HCT116 (cell line): ENCODE measurements around the gene PTPMT1. TPM values are rescaled to one million over a fixed set of nuclear protein-coding genes. Genes with fewer than 3 reads are reported as not detected.

Source experiments
- ATAC-seq: fragments of 200-7000 bp; cut with Tn5 transposase; 2 replicates; pipeline ENCODE4 v1.9.1; 2020; ENCODE audit warnings: mild to moderate bottlenecking, moderate library complexity
- BruUV-seq: library from RNA; stranded (reverse); fragments of 400-500 nt; replicated peaks from 2 replicates; lab custom pipeline; 2021; lab: Mats Ljungman, UMichigan
- CTCF ChIA-PET: fragments of 300-600 bp; sonication (Branson Sonifier 250); formaldehyde crosslinking; loops from one replicate; lab custom pipeline; 2021; ENCODE audit warnings: antibody characterized with exemption; lab: Charles Lee
- POLR2A ChIA-PET: fragments of 300-600, 350-600 bp; sonication (Branson Sonifier 250); formaldehyde crosslinking; loops from one replicate; lab custom pipeline; 2021; ENCODE audit warnings: antibody characterized with exemption; lab: Charles Lee
- RAD21 ChIA-PET, 2 experiments: fragments of 300-600 bp; sonication (Branson Sonifier 250); formaldehyde crosslinking; loops; one replicate each; lab custom pipeline; 2023; ENCODE audit warnings: low total read pairs in 2 of 2; ENCODE audit not compliant: uncharacterized antibody in 2 of 2, unreplicated experiment in 2 of 2, low non-redundant PET in 1 of 2; lab: Charles Lee
- DNase-seq: peaks from one replicate; pipeline ENCODE4 v3.0.0-alpha.2; 2010; ENCODE audit warnings: low read depth, low spot score
- H2AFZ ChIP-seq: fragments of 200-600 bp; shearing (Covaris generic), sonication (generic); 2 replicates; pipeline ENCODE4 v1.6.1; 2017; ENCODE audit warnings: low read depth, mixed run types, mixed read lengths, antibody characterized with exemption, low read length; ENCODE audit not compliant: poor library complexity, severe bottlenecking
- H3K27ac ChIP-seq: 2 replicates; pipeline ENCODE4 v1.5.1; 2012; ENCODE audit warnings: low read depth, low read length
- H3K27me3 ChIP-seq: fragments of 200-600 bp; sonication (generic); 2 replicates; pipeline ENCODE4 v1.6.1; 2016; ENCODE audit warnings: mixed run types, low read length, mixed read lengths; ENCODE audit not compliant: insufficient read depth
- H3K36me3 ChIP-seq, 2 experiments: fragments of 200-500 bp in 1 of 2; fragments of 200-600 bp in 1 of 2; sonication (Bioruptor generic) in 1 of 2; sonication (generic) in 1 of 2; 2 replicates each; pipeline versions ENCODE4 v1.5.1 to v1.6.1; 2014 to 2016; ENCODE audit warnings: low read length in 2 of 2, inconsistent platforms in 1 of 2, mixed read lengths in 1 of 2, mixed run types in 1 of 2; ENCODE audit not compliant: insufficient read depth in 2 of 2, control insufficient read depth in 1 of 2
- H3K4me1 ChIP-seq, 2 experiments: fragments of 200-600 bp in 1 of 2; sonication (generic) in 1 of 2; 2 replicates each; pipeline versions ENCODE4 v1.5.1 to v1.6.1; 2012 to 2017; ENCODE audit warnings: low read length in 2 of 2, inconsistent platforms in 1 of 2, mild to moderate bottlenecking in 1 of 2, mixed read lengths in 1 of 2, mixed run types in 1 of 2, moderate library complexity in 1 of 2; ENCODE audit not compliant: insufficient read depth in 2 of 2, control insufficient read depth in 1 of 2
- H3K4me2 ChIP-seq: fragments of 200-600 bp; sonication (generic); 2 replicates; pipeline ENCODE4 v1.6.1; 2017; ENCODE audit warnings: mixed run types, low read length, mixed read lengths
- H3K4me3 ChIP-seq, 2 experiments: fragments of 200-600 bp in 1 of 2; sonication (generic) in 1 of 2; replicated peaks in 1 of 2; 2 replicates each; pipeline ENCODE4 v1.5.1; 2011 to 2016; ENCODE audit warnings: low read length in 2 of 2, control low read depth in 1 of 2, low read depth in 1 of 2, mild to moderate bottlenecking in 1 of 2, mixed read lengths in 1 of 2, mixed run types in 1 of 2
- H3K79me2 ChIP-seq: fragments of 200-600 bp; sonication (generic); 2 replicates; pipeline ENCODE4 v1.6.1; 2017; ENCODE audit warnings: mild to moderate bottlenecking, mixed run types, low read length, moderate library complexity, mixed read lengths; ENCODE audit not compliant: insufficient read depth
- H3K9ac ChIP-seq: fragments of 200-600 bp; sonication (generic); 2 replicates; pipeline ENCODE4 v1.6.1; 2016; ENCODE audit warnings: low read length, mixed read lengths
- H3K9me2 ChIP-seq: fragments of 200-600 bp; sonication (generic), shearing (Covaris generic); 2 replicates; pipeline ENCODE4 v1.6.1; 2017; ENCODE audit warnings: mixed run types, mild to moderate bottlenecking, moderate library complexity; ENCODE audit not compliant: insufficient read depth
- H3K9me3 ChIP-seq, 2 experiments: fragments of 200-500 bp in 1 of 2; fragments of 200-600 bp in 1 of 2; sonication (Bioruptor generic) in 1 of 2; sonication (generic) in 1 of 2; 2 replicates each; pipeline ENCODE4 v1.6.1; 2014 to 2017; ENCODE audit warnings: low read length in 2 of 2, mixed read lengths in 2 of 2, inconsistent platforms in 1 of 2, low read depth in 1 of 2, mild to moderate bottlenecking in 1 of 2, mixed run types in 1 of 2, moderate library complexity in 1 of 2; ENCODE audit not compliant: control insufficient read depth in 1 of 2, insufficient read depth in 1 of 2
- H4K20me1 ChIP-seq: fragments of 200-600 bp; sonication (generic), shearing (Covaris generic); 2 replicates; pipeline ENCODE4 v1.6.1; 2017; ENCODE audit warnings: mixed run types, mild to moderate bottlenecking, moderate library complexity; ENCODE audit not compliant: insufficient read depth
- CBX3 ChIP-seq: IDR thresholded peaks from 2 replicates; pipeline ENCODE4 v1.6.1; 2012; ENCODE audit warnings: low read depth
- CEBPB ChIP-seq: IDR thresholded peaks from 2 replicates; pipeline ENCODE4 v1.6.1; 2012; ENCODE audit warnings: low read depth
- EGR1 ChIP-seq: IDR thresholded peaks from 2 replicates; pipeline ENCODE4 v1.6.1; 2012; ENCODE audit warnings: low read depth
- ELF1 ChIP-seq: IDR thresholded peaks from 2 replicates; pipeline ENCODE4 v1.6.1; 2012; ENCODE audit warnings: low read depth, borderline replicate concordance
- EZH2 ChIP-seq: fragments of 200-600 bp; sonication (generic); IDR thresholded peaks from 2 replicates; pipeline ENCODE4 v1.6.1; 2017; ENCODE audit warnings: antibody characterized with exemption, mixed run types
- EZH2phosphoT487 ChIP-seq: fragments of 200-600 bp; IDR thresholded peaks from 2 replicates; pipeline ENCODE4 v1.6.1; 2018; ENCODE audit warnings: antibody characterized with exemption, borderline replicate concordance
- FOSL1 ChIP-seq: IDR thresholded peaks from 2 replicates; pipeline ENCODE4 v1.6.1; 2012; ENCODE audit warnings: low read depth
- JUND ChIP-seq: IDR thresholded peaks from 2 replicates; pipeline ENCODE4 v1.6.1; 2012
- POLR2A ChIP-seq: IDR thresholded peaks from 2 replicates; pipeline ENCODE4 v1.7.0; 2011; ENCODE audit warnings: borderline replicate concordance; ENCODE audit not compliant: insufficient read depth, insufficient read length; ENCODE audit errors: extremely low read depth
- RAD21 ChIP-seq: IDR thresholded peaks from 2 replicates; pipeline ENCODE4 v1.6.1; 2012; ENCODE audit warnings: low read depth, mild to moderate bottlenecking
- SP1 ChIP-seq: IDR thresholded peaks from 2 replicates; pipeline ENCODE4 v1.6.1; 2012; ENCODE audit warnings: low read depth
- SRF ChIP-seq: IDR thresholded peaks from 2 replicates; pipeline ENCODE4 v1.6.1; 2012; ENCODE audit warnings: low read depth
- TCF7L2 ChIP-seq: IDR thresholded peaks from 2 replicates; pipeline ENCODE4 v1.7.0; 2011; ENCODE audit warnings: borderline replicate concordance, inconsistent platforms; ENCODE audit not compliant: insufficient read depth, insufficient read length; ENCODE audit errors: extremely low read depth
- YY1 ChIP-seq: IDR thresholded peaks from 2 replicates; pipeline ENCODE4 v1.6.1; 2011; ENCODE audit warnings: low read length, low read depth, moderate library complexity, mild to moderate bottlenecking; ENCODE audit not compliant: insufficient replicate concordance; ENCODE audit errors: extremely low read depth
- ZNF274 ChIP-seq: fragments of 200-500 bp; sonication (Bioruptor generic); IDR thresholded peaks from 2 replicates; pipeline ENCODE4 v1.6.1; 2014; ENCODE audit warnings: mild to moderate bottlenecking, low read depth, low read length, inconsistent platforms
- intact Hi-C: fragments of 100-400 bp; cut with micrococcal nuclease; formaldehyde crosslinking; loops from 2 replicates; pipeline ENCODE4 v1.10.0; 2022
- total RNA-seq: library from RNA; stranded (reverse); gene quantifications from one replicate; pipeline ENCODE4 v1.2.1, GENCODE V29; 2021; ENCODE audit not compliant: unreplicated experiment
- TF ChIP-seq, protein P1 (sequence below): IDR thresholded peaks from 2 replicates; pipeline ENCODE4 v1.6.1; 2012
- TF ChIP-seq, protein P2 (sequence below): IDR thresholded peaks from 2 replicates; pipeline ENCODE4 v1.6.1; 2011; ENCODE audit warnings: mild to moderate bottlenecking, low read length, moderate library complexity; ENCODE audit not compliant: insufficient replicate concordance; ENCODE audit errors: extremely low read depth
- TF ChIP-seq, protein P3 (sequence below): IDR thresholded peaks from 2 replicates; pipeline ENCODE4 v1.6.1; 2012

PTPMT1 gene
- total RNA-seq, 1 experiment from 2014 or later, result 71.6 TPM

DNA sequence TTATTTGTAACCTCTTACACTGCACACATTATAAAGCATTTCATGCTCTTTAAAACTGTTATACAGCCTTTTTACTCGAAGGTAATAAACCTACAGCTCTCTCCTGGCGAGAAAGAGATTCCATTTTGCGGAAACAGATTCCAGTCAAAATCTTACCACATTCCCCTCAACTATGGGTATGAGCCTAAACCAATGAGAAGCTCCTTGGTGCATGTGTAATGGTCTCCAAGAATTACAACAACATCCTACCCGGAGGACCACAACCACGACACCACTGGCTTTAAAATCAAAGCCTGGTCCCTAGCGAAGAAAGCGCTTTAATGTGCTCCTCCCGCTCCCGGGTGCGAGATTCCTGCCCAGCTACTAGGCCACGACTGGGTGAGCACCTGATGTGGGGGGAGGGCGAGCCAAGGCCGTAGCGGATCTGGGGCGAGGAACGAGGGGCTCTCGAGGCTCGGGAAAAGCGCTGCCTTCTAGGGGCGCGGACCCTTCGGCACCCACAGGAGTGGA, 13.3 kb upstream of the PTPMT1 start:
- no peak for TF ChIP-seq JUND
- TF ChIP-seq SRF, result no peak
- no peak for TF ChIP-seq POLR2A
- TF ChIP-seq FOSL1, result no peak
- no peak for TF ChIP-seq YY1
- TF ChIP-seq TCF7L2, result no peak
- TF ChIP-seq, protein P1, sequence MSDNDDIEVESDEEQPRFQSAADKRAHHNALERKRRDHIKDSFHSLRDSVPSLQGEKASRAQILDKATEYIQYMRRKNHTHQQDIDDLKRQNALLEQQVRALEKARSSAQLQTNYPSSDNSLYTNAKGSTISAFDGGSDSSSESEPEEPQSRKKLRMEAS, result no peak
- no peak for TF ChIP-seq EGR1
- no peak for TF ChIP-seq RAD21
- TF ChIP-seq, protein P2, sequence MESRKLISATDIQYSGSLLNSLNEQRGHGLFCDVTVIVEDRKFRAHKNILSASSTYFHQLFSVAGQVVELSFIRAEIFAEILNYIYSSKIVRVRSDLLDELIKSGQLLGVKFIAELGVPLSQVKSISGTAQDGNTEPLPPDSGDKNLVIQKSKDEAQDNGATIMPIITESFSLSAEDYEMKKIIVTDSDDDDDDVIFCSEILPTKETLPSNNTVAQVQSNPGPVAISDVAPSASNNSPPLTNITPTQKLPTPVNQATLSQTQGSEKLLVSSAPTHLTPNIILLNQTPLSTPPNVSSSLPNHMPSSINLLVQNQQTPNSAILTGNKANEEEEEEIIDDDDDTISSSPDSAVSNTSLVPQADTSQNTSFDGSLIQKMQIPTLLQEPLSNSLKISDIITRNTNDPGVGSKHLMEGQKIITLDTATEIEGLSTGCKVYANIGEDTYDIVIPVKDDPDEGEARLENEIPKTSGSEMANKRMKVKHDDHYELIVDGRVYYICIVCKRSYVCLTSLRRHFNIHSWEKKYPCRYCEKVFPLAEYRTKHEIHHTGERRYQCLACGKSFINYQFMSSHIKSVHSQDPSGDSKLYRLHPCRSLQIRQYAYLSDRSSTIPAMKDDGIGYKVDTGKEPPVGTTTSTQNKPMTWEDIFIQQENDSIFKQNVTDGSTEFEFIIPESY, result no peak
- TF ChIP-seq EZH2, result no peak
- TF ChIP-seq, protein P3, sequence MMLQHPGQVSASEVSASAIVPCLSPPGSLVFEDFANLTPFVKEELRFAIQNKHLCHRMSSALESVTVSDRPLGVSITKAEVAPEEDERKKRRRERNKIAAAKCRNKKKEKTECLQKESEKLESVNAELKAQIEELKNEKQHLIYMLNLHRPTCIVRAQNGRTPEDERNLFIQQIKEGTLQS, result no peak
- no peak for TF ChIP-seq CBX3
- no peak for TF ChIP-seq ELF1
- no peak for TF ChIP-seq CEBPB
- no peak for TF ChIP-seq EZH2phosphoT487
- no peak for TF ChIP-seq SP1
- TF ChIP-seq ZNF274, result no peak
- TF ChIP-seq, all 23 proteins: peak for 0
- RAD21 ChIA-PET, result no interaction called here
- BruUV-seq, result no TSS peak
- Histone ChIP-seq H3K9ac (peak overlapping the region; percentile 92), H3K4me2 (peak overlapping the region; percentile 98), H3K27me3 (no peaks in the 10 kb centered on the region), H3K9me2 (no peaks in the 10 kb centered on the region), H4K20me1 (peaks cover 6% of the 10 kb centered on the region; the same call in 1 of the 2 replicates), H3K4me1 (peaks cover 13 to 30% of the 10 kb centered on the region in 2 experiments), H3K27ac (peak overlapping the region; percentile 93), H2AFZ (no peak overlapping the region), H3K9me3 (no peaks in the 10 kb centered on the region), H3K79me2 (peaks cover 62% of the 10 kb centered on the region), H3K4me3 (peak overlapping the region; percentile 94 to 97), H3K36me3 (peaks cover 0 to 4% of the 10 kb centered on the region in 2 experiments; a peak in 1 of 4 replicates)
- peak; percentile 7 for ATAC-seq
- DNase-seq, result no peak
- POLR2A ChIA-PET, result interaction anchor here (1.0 to 1.5 kb wide), 4 partner anchors 12 to 31 kb away, joined by 3 read pairs; no protein-coding TSS in a partner anchor
- CTCF ChIA-PET, result interaction anchor here (0.7 to 2.0 kb wide), 4 partner anchors 11 to 98 kb away, joined by 3 to 9 read pairs (median 7); partner anchors contain the start of gene PTPMT1
- intact Hi-C loops, result loop anchor here (5.0 to 10.0 kb wide), 2 partner anchors 127 to 215 kb away; partner anchors contain the start of genes FNBP4 and PSMC3
